Measurements from ENCODE around the gene CR1L.
"Not testable (repeated sequence)": the region's sequence is repeated elsewhere in the genome, so short reads cannot be mapped to it uniquely, and the experiment has no call there.

DNA sequence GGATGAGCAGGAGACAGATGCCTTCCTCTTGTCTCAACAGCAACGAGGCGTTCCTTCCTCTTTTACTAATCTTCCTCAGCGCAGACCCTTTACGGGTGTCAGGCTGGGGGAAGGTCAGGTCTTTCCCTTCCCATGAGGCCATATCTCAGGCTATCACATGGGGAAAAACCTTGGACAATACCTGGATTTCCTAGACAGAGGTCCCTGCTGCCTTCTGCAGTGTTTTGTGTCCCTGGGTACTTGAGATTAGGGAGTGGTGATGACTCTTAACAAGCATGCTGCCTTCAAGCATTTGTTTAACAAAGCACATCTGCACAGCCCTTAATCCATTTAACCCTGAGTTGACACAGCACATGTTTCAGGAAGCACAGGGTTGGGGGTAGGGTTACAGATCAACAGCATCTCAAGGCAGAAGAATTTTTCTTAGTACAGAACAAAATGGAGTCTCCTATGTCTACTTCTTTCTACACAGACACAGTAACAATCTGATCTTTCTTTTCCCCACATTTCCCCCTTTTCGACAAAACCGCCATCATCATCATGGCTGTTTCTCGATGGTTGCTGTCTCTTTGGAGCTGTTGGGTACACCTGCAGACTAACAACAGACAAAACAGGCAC, 9.3 kb upstream of the CR1L start:
- TF ChIP-seq, protein P1, sequence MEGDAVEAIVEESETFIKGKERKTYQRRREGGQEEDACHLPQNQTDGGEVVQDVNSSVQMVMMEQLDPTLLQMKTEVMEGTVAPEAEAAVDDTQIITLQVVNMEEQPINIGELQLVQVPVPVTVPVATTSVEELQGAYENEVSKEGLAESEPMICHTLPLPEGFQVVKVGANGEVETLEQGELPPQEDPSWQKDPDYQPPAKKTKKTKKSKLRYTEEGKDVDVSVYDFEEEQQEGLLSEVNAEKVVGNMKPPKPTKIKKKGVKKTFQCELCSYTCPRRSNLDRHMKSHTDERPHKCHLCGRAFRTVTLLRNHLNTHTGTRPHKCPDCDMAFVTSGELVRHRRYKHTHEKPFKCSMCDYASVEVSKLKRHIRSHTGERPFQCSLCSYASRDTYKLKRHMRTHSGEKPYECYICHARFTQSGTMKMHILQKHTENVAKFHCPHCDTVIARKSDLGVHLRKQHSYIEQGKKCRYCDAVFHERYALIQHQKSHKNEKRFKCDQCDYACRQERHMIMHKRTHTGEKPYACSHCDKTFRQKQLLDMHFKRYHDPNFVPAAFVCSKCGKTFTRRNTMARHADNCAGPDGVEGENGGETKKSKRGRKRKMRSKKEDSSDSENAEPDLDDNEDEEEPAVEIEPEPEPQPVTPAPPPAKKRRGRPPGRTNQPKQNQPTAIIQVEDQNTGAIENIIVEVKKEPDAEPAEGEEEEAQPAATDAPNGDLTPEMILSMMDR (conservative IDR thresholded peaks at IDR 0.05 in 1 of 2, IDR thresholded peaks at IDR 0.05 in 1 of 2; ENCODE audit: low read depth in 1 of 2, low read length in 2 of 2): not testable (repeated sequence)
- not testable (repeated sequence) for TF ChIP-seq EZH2 (IDR thresholded peaks at IDR 0.05; ENCODE audit: low read length, missing control alignments)
